ENCODE data around the gene ARHGAP18.
A peak's percentile ranks its signal among the peaks of the same experiment; 100 is the strongest.

ARHGAP18 gene, protein sequence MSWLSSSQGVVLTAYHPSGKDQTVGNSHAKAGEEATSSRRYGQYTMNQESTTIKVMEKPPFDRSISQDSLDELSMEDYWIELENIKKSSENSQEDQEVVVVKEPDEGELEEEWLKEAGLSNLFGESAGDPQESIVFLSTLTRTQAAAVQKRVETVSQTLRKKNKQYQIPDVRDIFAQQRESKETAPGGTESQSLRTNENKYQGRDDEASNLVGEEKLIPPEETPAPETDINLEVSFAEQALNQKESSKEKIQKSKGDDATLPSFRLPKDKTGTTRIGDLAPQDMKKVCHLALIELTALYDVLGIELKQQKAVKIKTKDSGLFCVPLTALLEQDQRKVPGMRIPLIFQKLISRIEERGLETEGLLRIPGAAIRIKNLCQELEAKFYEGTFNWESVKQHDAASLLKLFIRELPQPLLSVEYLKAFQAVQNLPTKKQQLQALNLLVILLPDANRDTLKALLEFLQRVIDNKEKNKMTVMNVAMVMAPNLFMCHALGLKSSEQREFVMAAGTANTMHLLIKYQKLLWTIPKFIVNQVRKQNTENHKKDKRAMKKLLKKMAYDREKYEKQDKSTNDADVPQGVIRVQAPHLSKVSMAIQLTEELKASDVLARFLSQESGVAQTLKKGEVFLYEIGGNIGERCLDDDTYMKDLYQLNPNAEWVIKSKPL

DNA sequence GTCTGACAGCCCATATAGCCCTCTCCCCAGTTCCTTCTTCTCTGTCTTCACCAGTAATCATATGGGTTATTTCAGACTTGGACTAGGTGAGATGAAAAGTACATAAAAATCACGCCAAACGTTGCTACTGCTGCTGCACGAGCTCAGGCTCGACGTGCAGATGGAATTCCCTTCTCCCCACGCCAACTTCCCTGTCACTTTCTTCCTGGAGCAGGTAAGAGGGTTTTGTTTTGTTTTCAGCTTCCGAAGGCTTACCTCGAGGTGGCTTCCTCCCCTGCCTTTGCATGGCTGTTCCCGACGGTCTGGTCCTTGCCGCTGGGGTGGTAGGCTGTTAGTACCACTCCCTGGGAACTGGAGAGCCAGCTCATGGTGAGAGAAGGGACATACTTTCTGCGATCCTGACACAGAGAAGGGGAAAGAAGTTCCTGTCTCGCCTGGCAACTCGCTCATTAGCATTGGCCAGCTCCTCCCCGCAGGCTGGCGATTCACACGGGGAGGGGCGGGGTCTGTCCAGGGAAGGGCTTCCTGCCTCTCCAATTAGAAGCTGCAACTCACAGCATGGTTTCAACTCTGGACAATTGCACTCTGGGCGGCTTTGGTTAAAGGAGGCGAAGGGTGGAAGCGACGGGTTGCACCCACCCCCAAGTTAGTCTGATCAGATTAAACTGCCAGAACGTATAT, at the start of gene ARHGAP18:
Gene ARHGAP18, minus strand, starts transcription at position 409 of the 681 bp plus-strand sequence. Its CDS starts 41 bp downstream, at position 368.
- H3K4me3 ChIP-seq (replicated peaks in 1 of 2; ENCODE audit: low read depth in 2 of 2, low read length in 2 of 2) = peak within 1 kb of the TSS; percentile 71 to 78
- TF ChIP-seq, protein P1, sequence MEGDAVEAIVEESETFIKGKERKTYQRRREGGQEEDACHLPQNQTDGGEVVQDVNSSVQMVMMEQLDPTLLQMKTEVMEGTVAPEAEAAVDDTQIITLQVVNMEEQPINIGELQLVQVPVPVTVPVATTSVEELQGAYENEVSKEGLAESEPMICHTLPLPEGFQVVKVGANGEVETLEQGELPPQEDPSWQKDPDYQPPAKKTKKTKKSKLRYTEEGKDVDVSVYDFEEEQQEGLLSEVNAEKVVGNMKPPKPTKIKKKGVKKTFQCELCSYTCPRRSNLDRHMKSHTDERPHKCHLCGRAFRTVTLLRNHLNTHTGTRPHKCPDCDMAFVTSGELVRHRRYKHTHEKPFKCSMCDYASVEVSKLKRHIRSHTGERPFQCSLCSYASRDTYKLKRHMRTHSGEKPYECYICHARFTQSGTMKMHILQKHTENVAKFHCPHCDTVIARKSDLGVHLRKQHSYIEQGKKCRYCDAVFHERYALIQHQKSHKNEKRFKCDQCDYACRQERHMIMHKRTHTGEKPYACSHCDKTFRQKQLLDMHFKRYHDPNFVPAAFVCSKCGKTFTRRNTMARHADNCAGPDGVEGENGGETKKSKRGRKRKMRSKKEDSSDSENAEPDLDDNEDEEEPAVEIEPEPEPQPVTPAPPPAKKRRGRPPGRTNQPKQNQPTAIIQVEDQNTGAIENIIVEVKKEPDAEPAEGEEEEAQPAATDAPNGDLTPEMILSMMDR (IDR thresholded peaks at IDR 0.05; ENCODE audit: low read depth, low read length) = no peak
- DNase-seq (ENCODE audit: low read depth in 2 of 2) = peak; percentile 92 to 95

DNA sequence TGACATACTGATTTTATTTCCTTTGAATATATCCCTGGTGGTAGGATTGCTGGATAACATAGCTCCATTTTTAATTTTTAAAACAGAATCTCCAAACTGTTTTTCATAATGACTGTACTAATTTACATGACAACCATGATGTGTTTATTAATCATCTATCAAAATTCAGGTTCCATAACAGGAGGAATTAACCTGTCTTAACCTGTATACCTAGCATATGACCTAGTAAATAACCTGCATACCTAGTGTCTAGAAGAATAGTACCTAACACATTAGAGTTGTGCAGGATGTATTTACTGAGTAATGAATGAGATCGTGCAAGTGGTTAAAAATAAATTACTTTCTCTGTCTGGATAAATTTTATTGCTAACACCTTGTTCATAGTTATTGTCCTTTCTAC, 45.8 kb upstream of the ARHGAP18 start:
- no peak overlapping the region for H3K4me3 ChIP-seq (replicated peaks in 1 of 2; ENCODE audit: low read depth in 2 of 2, low read length in 2 of 2)
- DNase-seq (ENCODE audit: low read depth in 2 of 2) = no peak
- TF ChIP-seq, protein P1 (IDR thresholded peaks at IDR 0.05; ENCODE audit: low read depth, low read length) = no peak

DNA sequence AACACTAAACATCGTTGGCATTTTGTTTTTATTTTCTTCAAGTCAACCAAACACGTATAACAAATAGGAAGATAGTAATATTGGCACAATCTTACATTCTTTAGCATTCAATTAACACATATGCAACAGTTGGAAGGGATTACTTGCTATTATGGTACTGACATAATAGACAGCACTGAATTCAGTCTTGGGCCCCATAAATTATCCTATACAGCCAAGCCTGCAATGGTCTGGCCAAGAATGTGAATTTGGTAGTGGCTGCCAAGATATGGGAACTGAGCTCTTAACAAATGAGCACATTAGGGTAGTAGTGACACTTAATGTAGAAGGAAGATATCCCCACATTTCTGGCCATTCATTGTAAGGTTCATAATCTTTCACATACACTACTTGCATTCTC, 44.8 kb upstream of the ARHGAP18 start:
- DNase-seq (ENCODE audit: low read depth in 2 of 2) = no peak
- TF ChIP-seq, protein P1 (IDR thresholded peaks at IDR 0.05; ENCODE audit: low read depth, low read length) = no peak
- H3K4me3 ChIP-seq (replicated peaks in 1 of 2; ENCODE audit: low read depth in 2 of 2, low read length in 2 of 2) = no peak overlapping the region

DNA sequence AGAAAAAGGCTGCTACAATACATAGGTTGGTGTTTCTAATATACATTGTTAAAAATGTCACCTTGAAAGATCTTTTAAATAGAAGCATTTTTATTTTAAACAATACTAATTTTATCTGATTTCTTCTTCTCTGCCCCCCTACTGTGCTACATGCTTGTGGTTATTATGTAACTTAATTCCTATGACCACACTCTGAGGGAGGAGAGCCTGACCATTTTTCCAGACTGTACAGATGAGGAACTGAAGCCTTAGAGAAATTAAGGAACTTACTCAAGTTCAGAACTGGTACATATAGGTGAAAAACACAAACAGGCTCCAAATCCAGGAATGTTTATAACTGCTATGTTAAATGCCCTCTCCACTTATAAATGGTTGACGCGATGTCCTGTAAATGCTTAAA, 43.4 kb upstream of the ARHGAP18 start:
- TF ChIP-seq, protein P1 (IDR thresholded peaks at IDR 0.05; ENCODE audit: low read depth, low read length) = no peak
- peak; percentile 34 to 55 for DNase-seq (ENCODE audit: low read depth in 2 of 2)
- no peak overlapping the region for H3K4me3 ChIP-seq (replicated peaks in 1 of 2; ENCODE audit: low read depth in 2 of 2, low read length in 2 of 2)

DNA sequence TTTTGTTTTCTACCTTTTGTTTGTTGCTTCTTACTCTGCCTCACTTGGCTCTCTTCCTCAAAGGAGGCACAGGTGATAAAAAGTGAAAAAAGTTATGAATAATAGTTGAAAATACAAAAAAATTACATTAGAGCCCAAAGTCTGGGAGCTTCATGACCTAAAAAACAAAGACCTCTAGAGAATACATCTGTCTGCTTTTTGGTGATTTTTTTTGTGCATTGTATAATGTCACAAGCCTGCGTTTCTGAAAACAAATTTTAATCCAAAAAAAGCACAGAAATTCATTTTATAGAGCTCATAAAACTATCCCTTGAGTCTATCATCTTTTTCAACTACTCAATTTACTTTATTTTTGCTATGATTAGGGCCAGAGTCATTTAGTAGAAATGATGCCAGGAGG, 41.4 kb upstream of the ARHGAP18 start:
- H3K4me3 ChIP-seq (replicated peaks in 1 of 2; ENCODE audit: low read depth in 2 of 2, low read length in 2 of 2) = no peak overlapping the region
- DNase-seq (ENCODE audit: low read depth in 2 of 2) = no peak
- TF ChIP-seq, protein P1 (IDR thresholded peaks at IDR 0.05; ENCODE audit: low read depth, low read length) = no peak

DNA sequence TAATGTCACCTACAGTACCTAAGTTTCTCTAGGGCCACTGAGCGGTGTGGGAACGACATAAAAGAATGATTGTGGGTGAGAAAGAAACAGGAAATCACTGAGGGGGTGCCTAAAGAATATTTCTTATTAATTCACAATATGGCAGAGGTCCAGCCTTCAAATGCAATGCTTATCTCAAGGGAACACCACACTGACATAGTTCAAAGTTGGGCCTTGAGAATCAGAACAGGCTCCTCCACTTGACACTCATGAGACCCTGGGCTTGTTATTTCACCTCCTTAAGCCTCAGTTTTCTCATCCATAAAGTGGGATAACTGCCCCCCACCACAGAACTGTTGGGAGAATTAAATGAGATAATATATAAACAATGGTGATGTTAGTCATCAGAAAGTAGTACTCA, 40.4 kb upstream of the ARHGAP18 start:
- TF ChIP-seq, protein P1 (IDR thresholded peaks at IDR 0.05; ENCODE audit: low read depth, low read length) = no peak
- no peak overlapping the region for H3K4me3 ChIP-seq (replicated peaks in 1 of 2; ENCODE audit: low read depth in 2 of 2, low read length in 2 of 2)
- DNase-seq (ENCODE audit: low read depth in 2 of 2) = peak; percentile 48 to 58
